Raji (cell line): ENCODE data around the gene STXBP6.

ENCODE experiments used
- POLR2A ChIP-seq: IDR thresholded peaks from 2 replicates; pipeline ENCODE4 v1.6.1; 2011; ENCODE audit warnings: low read depth, low read length, control low read depth; ENCODE audit not compliant: insufficient read depth

STXBP6 gene

GRCh38 chr14:24941719-24942118 is 108.2 kb downstream of the STXBP6 start:
- no peak for TF ChIP-seq POLR2A

DNA sequence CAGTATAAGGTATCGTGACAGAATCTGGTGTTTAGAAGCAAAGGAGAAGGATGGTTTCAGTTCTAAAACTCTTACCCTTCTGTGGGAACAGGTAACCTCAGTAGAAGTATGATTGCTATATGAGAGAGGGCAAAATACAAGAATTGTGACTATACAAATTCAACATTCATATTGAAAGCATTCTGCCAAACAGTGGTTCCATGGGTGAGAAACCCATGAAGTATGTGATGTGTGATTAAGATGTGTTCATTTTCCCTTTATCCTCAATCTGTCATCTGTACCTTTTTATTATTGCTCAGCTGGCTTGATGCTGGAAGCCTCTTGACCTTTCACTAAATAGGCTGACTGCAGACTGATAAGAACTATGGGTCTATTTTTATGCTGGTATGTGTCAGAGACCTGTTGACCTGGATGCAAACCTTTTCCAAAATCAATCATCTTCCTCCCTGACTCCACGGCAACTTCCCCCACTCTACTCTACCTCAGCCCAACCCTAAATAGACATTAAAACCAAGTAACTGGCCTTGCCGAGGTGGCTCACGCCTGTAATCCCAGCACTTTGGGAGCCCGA is 109.6 kb downstream of the STXBP6 start:
- no peak for TF ChIP-seq POLR2A

DNA sequence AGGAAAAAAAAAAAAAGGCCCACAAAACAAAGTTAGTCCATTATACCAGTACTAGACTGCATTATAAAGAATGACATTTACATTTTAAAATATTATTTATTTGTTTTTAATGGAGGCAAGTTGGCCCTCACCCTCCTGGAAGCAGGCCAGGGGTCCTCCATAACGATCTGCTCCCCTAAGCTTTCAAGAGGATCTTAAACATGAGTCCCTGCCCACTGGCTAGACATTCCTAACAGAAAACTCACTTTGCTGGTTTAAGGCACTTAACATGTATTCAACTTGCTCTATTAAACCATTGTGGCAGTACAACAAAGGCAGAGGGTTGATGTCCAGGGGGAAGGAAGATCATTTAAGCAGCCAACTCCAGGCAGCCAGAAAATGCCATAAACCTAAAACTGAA is 111.4 kb downstream of the STXBP6 start:
- TF ChIP-seq POLR2A, result no peak

GRCh38 chr14:24937300-24937699 is 112.6 kb downstream of the STXBP6 start:
- TF ChIP-seq POLR2A, result no peak

- no peak for TF ChIP-seq POLR2A
These were observed 114.2 kb downstream of the STXBP6 start for GRCh38 chr14:24935796-24936195.

- no peak for TF ChIP-seq POLR2A
These were observed 121.5 kb downstream of the STXBP6 start for GRCh38 chr14:24928386-24928900.

- TF ChIP-seq POLR2A, result no peak
These were observed 122.1 kb downstream of the STXBP6 start for GRCh38 chr14:24927809-24928208.

DNA sequence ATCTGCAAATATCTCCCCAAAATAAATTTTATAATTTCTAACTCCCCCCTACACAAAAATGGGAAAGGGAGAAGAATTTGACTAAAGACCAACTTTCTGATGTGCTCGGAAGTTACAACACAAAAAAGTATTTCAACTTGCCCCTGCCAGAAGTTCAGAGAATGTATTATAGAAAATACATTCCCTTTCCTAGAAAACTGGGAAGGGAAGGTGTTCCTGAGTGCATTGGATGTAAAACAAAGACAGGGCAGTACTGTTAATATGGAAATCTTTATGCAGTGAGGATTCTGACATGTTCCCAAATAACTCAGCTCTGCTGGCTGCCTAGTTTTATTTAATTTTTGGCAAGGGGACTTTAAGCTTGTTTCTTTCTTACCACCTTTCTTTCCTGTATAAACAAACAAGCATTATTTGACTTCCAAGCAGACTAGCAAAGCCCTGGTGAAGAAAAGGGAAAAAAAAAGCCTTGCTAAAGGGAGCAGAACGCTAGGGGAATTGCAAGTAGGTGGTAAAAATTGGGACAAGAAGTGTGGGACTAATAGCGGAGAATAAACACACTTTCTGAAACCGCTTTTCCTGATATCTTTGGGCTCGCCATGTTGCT is 124.1 kb downstream of the STXBP6 start:
- TF ChIP-seq POLR2A, result no peak

DNA sequence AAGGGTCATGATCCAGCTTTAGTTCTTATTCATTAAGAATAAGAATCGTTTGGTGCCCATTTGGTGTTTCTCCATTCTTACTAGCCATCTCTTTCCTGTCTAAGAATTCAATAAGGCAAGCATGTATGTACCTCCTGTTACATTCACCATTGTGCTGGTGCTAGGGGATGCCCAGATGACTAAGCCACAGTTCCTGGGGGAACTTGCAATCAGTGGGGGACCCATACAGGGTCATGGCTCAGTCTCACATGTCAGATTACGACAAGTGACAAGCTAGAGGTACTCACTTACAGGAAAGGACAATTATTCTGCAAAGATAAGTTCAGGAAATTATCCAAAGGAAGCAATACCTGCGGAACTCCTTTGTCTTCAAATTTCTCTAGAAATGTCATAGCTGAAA is 125.4 kb downstream of the STXBP6 start:
- TF ChIP-seq POLR2A, result no peak

GRCh38 chr14:24921903-24922302 is 128.0 kb downstream of the STXBP6 start:
- TF ChIP-seq POLR2A, result no peak

DNA sequence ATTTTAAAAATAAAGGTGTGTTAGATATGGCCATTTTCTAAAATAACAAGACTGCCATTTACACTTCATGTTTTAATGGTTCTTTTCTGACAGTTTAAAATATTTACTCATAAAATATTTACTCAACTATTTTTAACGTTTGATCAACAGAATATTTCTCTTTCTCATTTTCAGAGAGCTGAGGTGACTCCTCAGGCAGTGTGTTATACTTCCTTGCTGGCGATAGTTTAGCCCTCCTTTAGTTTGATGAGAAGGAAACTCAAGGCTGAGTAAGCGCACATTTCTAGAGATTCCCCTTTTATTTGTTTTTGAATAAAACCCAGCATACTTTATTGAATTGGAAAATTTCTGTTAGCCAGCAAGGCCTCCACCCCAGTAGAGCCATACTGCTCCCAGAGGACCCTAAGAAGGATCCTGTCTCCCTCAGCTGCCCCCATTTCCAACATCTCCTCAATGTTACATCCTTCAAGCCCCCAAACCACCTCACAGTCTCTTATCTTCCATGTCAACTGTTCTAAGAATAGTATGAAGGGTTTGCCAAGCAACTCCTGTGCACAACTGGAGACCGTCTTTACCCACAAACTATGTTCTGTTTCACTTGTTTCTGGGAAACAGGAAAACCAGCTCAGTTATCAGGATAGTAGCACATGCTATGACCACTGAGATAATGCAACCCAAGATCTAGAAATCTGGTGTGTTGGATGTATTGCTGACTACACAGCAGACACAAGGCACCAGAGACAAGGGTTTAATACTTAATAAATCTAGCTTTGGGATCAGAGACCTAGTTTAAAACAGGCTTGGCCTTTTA is 129.5 kb downstream of the STXBP6 start:
- no peak for TF ChIP-seq POLR2A

DNA sequence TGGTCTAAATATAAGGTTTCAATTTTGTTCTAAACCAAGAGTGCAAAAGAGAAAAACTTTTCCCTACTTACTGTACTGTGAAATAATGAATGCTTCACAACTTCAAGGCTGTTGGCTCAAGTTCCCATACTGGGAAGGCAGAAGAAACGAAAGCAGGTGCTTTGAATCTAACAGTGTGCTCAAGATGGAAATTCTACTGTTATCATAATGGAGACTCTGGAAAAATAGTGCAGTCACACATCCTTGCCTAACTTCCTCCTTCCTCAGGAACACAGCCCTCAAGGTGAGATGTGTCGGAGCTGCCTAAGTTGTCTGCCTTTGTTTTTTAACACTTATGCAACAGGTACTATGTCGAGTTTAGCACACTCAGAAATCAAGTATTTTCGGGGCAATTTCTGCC is 131.1 kb downstream of the STXBP6 start:
- no peak for TF ChIP-seq POLR2A

DNA sequence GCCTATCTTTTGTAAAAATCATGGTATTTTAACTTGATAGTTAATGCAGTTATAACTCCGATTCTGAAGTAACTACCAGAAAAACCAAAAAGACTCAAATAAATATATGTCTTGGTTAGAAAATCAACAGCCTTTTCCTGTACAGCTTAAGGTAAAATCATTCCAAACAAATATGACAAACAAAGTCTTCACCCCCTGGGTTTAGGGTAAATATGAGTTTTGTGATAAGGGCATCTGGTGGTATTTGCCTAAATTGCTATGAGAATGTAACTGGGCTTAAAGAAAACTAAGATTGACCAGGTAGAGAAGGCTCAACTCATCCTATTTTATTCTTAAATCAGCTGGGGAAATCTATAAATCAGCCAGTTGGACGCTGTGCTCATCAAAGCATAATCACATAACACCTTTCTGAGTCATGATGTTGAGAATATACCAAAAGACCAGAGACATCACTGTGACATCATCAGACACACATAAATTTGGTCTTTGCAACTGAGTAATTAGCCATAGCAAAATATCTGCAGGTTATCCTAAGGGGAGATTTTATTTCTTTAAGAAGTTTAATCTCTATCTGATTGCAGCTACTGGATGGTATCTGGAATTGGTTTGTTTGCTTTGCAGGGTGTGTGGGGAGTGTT is 133.9 kb downstream of the STXBP6 start:
- TF ChIP-seq POLR2A, result no peak

DNA sequence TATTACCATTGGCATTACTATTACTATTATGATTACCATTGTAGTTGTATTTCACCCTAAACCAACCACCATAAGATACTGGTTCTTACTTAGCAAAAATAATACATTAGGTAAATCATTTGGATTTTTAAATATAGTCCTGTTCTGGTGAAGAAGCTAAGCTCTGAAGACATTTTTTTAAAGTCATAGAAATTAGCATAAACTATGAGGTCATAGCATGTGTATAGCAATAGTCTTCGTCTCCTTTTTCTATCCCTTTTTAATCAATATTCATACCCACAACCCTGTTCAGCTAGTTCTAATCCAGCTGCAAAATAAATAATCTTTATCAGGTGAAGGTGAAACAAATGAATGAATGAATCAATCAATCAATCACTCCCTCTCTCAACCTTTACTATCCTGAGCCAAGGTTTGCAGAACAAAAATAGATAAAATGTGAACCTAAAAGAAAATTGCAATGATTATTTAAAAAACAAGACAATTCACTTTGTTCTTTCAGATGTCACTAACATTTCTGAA is 134.5 kb downstream of the STXBP6 start:
- no peak for TF ChIP-seq POLR2A

- TF ChIP-seq POLR2A, result no peak
These were observed 136.2 kb downstream of the STXBP6 start for GRCh38 chr14:24913746-24914145.

- TF ChIP-seq POLR2A, result no peak
These were observed 136.9 kb downstream of the STXBP6 start for GRCh38 chr14:24913021-24913420.
